Epithelial cell of prostate (primary cell): Measurements from ENCODE around the gene TBCD.

Experiments used
- DNase-seq: peaks from one replicate; pipeline ENCODE4 v3.0.0-alpha.2; 2011; ENCODE audit warnings: low read depth, low spot score
- H3K27ac ChIP-seq: fragments of 450-650 bp; 2 replicates; pipeline ENCODE4 v1.5.1; 2017; ENCODE audit warnings: mild to moderate bottlenecking

TBCD gene

DNA sequence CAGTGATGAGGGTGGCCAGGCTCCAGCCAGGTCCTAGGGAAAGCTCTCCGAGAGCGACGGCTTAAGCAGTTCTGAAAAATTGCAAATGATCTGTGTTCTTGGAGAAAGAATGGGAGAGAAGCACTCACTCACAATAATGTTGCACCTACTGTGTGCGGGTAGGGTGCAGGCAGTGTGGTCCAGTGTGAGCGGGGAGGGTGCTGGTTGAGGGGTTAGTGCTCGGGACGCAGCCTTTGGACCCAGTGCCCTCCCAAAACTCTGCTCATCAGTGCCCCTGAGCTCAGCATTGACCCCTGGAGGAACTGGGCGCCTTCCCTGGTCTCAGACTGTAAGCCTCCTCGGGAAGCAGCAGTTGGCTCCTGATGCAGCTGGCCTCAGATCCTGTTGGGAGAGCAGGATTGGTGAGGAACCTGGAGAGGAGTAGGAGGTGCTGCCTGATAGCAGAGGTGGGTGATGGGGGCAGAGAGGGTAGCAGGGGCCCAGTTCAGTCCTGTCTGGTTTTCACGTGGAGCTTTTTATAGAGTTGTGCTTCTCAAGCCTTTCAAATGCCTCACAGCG lies 111.6 kb downstream of the TBCD start:
- no peak overlapping the region for H3K27ac ChIP-seq
- DNase-seq = no peak

DNA sequence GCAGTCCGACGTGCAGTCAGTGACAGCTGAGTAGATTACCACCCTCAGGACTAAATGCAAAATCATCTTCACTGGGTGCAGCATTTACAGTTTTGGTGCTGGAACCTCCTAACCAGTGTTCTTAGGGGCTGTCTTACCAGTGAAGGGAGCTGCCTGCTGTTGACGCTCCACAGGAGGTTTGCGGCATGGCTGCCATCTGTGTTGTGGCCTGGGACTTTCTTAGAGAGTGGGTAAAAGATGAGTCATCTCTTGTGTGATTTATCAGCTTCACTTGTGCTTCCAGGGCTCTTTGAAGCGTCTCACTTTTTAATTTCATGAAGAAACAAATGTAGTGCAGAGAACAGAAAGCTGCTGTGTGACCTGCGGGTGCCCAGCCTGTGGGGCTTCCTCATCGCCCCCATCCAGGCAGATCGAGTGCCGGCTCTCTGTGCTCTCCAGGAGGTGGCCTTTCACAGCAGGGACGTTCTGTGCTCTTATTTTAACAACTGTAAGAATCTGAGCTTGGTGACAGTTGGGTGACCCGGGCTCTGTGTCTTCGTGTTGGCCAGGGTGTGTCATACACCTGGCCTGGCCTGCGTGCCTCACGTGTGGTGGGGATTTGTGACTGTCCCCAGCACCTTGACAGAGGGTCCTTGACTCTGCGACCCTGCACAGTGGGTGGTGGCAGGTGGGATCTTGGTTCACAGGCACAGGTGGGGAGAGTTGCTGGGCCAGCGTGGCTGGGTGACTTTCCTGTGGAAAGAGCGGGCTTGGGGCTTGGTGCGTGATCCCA lies 112.3 kb downstream of the TBCD start:
- no peak for DNase-seq
- peak overlapping the region; percentile 17 for H3K27ac ChIP-seq

DNA sequence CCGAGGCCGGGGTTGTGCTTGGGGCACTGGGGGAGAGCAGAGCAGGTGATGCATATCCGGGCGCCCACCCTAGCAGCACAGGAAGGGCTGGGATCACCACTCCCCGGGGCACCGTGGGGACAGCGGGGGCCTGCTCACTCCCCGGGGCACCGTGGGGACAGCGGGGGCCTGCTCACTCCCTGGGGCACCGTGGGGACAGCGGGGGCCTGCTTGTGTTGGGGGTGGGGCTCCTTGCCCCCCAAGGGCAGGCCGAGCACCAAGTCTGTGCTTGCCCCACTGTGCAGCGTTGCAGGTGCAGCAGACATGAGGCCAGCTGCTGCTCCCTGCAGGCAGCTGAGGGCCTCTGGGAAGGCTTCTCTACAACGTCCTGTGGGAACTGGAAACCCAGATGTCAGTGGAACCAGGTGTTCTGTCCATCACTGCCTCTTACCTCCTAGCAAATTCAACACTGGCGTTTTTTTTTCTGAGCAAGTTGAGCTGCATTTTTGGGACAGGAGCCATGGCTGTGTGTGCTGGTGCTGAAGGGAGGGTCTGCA lies 112.9 kb downstream of the TBCD start:
- no peak overlapping the region for H3K27ac ChIP-seq
- DNase-seq = no peak

DNA sequence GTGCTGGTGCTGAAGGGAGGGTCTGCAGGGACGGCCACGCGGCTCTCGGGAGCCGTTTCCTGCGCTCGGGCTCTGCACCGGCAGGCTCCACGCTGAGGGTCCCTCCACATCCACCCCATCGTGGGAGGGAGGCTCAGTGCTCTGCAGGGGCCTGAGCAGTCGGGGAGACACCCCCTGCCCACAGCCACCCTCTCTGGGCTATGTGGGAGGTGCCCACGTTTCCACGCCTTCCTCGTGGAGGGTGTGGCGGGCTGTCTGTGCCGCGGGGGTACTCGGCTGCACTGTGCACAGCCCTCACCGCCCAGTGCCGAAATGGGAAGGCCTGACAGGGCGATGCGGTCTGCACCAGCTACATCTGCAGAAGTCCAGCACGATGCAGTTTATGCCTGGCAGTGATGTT lies 113.4 kb downstream of the TBCD start:
- no peak for DNase-seq
- H3K27ac ChIP-seq = no peak overlapping the region

DNA sequence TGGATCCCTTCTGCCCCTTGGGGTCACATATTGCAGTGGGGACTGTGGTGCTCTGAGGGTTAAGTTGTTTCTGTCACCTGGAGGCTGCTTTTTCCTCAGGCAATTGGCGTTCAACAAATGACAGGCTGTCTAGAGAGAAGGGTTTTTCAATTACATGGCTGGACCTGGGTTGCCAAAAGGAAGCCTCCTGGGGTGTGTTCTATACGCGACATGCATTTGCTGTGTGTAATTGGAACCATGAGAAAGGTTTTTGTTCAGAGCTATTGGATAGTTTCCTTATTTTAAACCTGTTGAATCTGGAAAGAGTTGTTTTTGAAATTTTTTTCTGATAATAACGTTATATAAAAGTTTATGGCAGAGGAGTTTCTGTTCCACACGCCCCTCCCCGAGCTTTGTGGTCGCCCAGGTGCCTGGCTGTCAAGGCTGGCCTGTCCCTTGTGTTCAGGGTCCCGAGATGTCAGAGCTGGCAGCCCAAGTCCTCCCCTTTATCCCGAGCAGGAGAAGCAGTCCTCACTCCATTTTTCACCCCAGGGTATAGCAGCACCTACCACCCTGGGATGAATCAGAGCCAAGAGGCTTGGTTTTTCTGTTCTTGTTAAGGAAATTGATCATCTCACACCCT lies 114.0 kb downstream of the TBCD start:
- H3K27ac ChIP-seq = no peak overlapping the region
- no peak for DNase-seq

GRCh38 chr17:82866590-82867191 lies 114.8 kb downstream of the TBCD start:
- no peak for DNase-seq
- no peak overlapping the region for H3K27ac ChIP-seq

GRCh38 chr17:82867763-82868325 lies 116.0 kb downstream of the TBCD start:
- H3K27ac ChIP-seq = no peak overlapping the region
- DNase-seq = no peak

DNA sequence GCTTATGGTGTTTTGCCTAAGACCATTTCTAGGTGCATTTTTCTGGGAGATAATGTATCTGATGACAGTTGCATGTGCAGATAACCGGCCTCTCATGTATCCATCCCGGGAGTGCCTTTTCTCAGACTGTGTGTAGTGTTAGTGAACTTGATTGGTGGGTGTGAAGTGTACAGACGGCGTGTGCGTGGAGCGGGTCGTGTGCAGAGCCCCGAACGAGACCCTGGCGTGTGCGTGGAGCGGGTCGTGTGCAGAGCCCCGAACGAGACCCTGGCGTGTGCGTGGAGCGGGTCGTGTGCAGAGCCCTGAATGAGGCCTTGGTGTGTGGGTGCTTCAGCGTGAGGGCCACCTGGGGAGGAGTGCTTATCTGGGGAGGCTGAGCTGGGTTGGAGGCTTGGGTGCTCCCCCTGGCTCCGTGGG lies 116.9 kb downstream of the TBCD start:
- no peak overlapping the region for H3K27ac ChIP-seq
- DNase-seq = no peak

- DNase-seq = no peak
- no peak overlapping the region for H3K27ac ChIP-seq
These were observed 117.7 kb downstream of the TBCD start for GRCh38 chr17:82869536-82869935.

DNA sequence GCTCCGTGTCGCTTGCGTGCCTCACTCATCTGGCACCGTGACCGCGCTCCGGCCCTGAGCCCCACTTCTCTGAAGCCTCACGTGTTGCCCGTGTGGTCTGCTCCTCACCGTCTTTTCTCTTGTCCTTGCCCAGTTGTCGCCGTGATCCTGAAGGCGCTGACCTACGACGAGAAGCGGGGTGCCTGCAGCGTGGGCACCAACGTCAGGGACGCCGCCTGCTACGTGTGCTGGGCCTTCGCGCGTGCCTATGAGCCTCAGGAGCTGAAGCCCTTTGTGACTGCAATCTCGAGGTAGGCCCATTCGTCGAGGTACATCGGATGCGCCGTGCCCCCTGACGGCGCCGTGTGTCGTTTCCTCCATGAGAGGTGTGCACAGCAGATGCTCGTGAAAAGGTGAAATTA lies 118.2 kb downstream of the TBCD start:
- DNase-seq = no peak
- H3K27ac ChIP-seq = no peak overlapping the region

DNA sequence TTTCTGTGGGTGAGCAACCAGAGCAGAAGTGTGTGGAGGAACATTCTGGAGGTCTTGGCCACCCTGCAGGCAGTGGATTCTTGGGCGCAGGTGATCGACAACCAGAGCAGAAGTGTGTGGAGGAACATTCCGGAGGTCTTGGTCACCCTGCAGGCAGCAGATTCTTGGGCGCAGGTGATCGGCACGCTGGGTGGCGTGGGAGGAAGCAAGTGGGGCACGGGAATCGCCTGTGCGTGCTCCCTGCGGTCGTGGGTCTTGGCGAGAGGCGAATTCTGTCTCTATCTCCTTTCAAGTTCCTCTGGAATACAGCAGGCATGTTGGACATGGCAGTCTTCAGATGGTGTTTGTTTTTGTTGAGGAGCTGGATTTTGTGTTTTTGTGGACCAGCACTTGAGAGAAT lies 118.7 kb downstream of the TBCD start:
- DNase-seq = no peak
- H3K27ac ChIP-seq = no peak overlapping the region

- H3K27ac ChIP-seq = no peak overlapping the region
- no peak for DNase-seq
These were observed 119.4 kb downstream of the TBCD start for GRCh38 chr17:82871056-82871775.

GRCh38 chr17:82871776-82872561 lies 120.1 kb downstream of the TBCD start:
- DNase-seq = no peak
- no peak overlapping the region for H3K27ac ChIP-seq

- no peak overlapping the region for H3K27ac ChIP-seq
- DNase-seq = no peak
These were observed 121.0 kb downstream of the TBCD start for GRCh38 chr17:82872591-82873520.

GRCh38 chr17:82873521-82873920 lies 121.7 kb downstream of the TBCD start:
- no peak for DNase-seq
- peak overlapping the region; percentile 100 for H3K27ac ChIP-seq

DNA sequence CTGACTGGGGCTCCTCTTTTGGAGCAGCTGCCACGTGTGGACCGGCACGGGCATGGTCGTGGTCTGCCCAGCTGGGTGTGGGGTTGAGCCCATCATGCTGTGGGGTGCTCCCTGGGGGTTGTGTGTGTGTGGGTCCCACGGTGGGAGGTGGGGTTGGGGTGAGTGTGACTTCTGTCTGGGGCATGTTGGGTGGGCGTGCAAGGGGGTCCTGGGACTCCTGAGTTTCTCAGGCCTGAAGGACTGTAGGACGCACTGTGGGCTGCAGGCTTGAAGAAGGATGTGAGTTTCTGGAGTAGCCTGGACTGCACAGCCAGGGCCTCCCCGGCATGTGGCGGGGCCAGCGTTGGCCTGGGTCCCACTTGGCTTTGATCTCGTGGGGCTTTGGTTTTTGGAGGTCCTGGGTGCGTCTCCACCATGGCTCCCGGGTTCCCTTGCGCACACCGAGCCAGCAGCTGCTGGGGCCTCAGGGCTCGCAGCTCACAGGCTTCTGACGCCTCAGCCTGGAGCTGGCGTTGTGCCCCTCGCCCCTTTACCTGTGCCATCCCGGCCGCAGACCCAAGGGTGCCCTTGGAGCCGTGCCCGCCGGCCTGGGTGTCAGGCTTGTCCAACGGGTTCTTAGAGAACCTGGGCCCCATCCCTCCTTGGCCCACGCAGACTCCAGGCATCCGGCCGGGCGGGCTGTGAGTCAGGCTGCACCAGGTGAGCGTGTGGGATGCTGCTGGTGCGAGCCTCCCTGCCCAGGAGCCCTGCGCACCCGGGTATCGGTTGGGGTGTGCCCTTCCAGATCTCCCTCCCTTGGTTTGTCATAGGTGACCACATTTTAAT lies 122.4 kb downstream of the TBCD start:
- peak overlapping the region; percentile 100 for H3K27ac ChIP-seq
- peak; percentile 99 for DNase-seq

- H3K27ac ChIP-seq = peak overlapping the region; percentile 100
- peak; percentile 97 for DNase-seq
These were observed 123.6 kb downstream of the TBCD start for GRCh38 chr17:82875407-82875856.
